AG09309 (cell line): ENCODE measurements around the gene FIGN.

Experiments used
- DNase-seq: peaks from one replicate; pipeline ENCODE4 v3.0.0-alpha.2; 2010; ENCODE audit warnings: low read depth
- H3K4me3 ChIP-seq: 2 replicates; pipeline ENCODE4 v1.5.1; 2011; ENCODE audit warnings: mild to moderate bottlenecking, low read depth, low read length, moderate library complexity; ENCODE audit not compliant: control insufficient read depth
- CTCF ChIP-seq: IDR thresholded peaks from 2 replicates; pipeline ENCODE4 v1.5.1; 2011; ENCODE audit warnings: mild to moderate bottlenecking, low read depth, low read length, inconsistent platforms; ENCODE audit not compliant: insufficient read depth, control insufficient read depth; ENCODE audit errors: missing control alignments

FIGN gene

GRCh38 chr2:163708265-163708664 lies 27.5 kb downstream of the FIGN start:
- H3K4me3 ChIP-seq = no peak overlapping the region
- no peak for DNase-seq
- TF ChIP-seq CTCF = no peak

GRCh38 chr2:163703386-163703785 lies 32.4 kb downstream of the FIGN start:
- DNase-seq = no peak
- no peak for TF ChIP-seq CTCF
- H3K4me3 ChIP-seq = no peak overlapping the region

GRCh38 chr2:163701399-163702195 lies 34.2 kb downstream of the FIGN start:
- DNase-seq = no peak
- no peak for TF ChIP-seq CTCF

GRCh38 chr2:163698857-163699256 lies 37.0 kb downstream of the FIGN start:
- H3K4me3 ChIP-seq = no peak overlapping the region
- DNase-seq = no peak
- TF ChIP-seq CTCF = no peak

More at GRCh38 chr2:163701399-163702195, 34.2 kb downstream of the FIGN start:
- no peak overlapping the region for H3K4me3 ChIP-seq

GRCh38 chr2:163697846-163698637 lies 37.8 kb downstream of the FIGN start:
- TF ChIP-seq CTCF = no peak
- H3K4me3 ChIP-seq = no peak overlapping the region

GRCh38 chr2:163697429-163697828 lies 38.4 kb downstream of the FIGN start:
- no peak overlapping the region for H3K4me3 ChIP-seq
- no peak for TF ChIP-seq CTCF
- DNase-seq = no peak

More at GRCh38 chr2:163697846-163698637, 37.8 kb downstream of the FIGN start:
- no peak for DNase-seq
